Measurements from ENCODE around the gene CLEC2D. TPM values are rescaled to one million over a fixed set of nuclear protein-coding genes. Genes with fewer than 3 reads are reported as not detected.
"Not testable (repeated sequence)": the region's sequence is repeated elsewhere in the genome, so short reads cannot be mapped to it uniquely, and the experiment has no call there.

Gene CLEC2D
- polyA plus RNA-seq (ENCODE audit: insufficient read length in 4 of 4) = 10 to 100 TPM; 10.9 to 21.3 (median 13.9) TPM

GRCh38 chr12:9669534-9669933 is at the start of gene CLEC2D:
TSS of gene CLEC2D (plus strand) at chr12:9669713. CDS start at chr12:9669735, 22 bp downstream.
- no peak for DNase-seq (ENCODE audit: low read depth in 4 of 4, low spot score in 3 of 4)

GRCh38 chr12:9625019-9625418 is 44.5 kb upstream of the CLEC2D start:
- no peak for DNase-seq (ENCODE audit: low read depth in 4 of 4, low spot score in 3 of 4)

- no peak for DNase-seq (ENCODE audit: low read depth in 4 of 4, low spot score in 3 of 4)
Measured at GRCh38 chr12:9626291-9626690, 43.2 kb upstream of the CLEC2D start.

- no peak for DNase-seq (ENCODE audit: low read depth in 4 of 4, low spot score in 3 of 4)
Measured at GRCh38 chr12:9626821-9627220, 42.7 kb upstream of the CLEC2D start.

- no peak for DNase-seq (ENCODE audit: low read depth in 4 of 4, low spot score in 3 of 4)
Measured at GRCh38 chr12:9632766-9633165, 36.7 kb upstream of the CLEC2D start.

- DNase-seq (ENCODE audit: low read depth in 4 of 4, low spot score in 3 of 4) = no peak
Measured at GRCh38 chr12:9634177-9634803, 35.2 kb upstream of the CLEC2D start.

GRCh38 chr12:9634969-9635754 is 34.4 kb upstream of the CLEC2D start:
- no peak for DNase-seq (ENCODE audit: low read depth in 4 of 4, low spot score in 3 of 4)

- DNase-seq (ENCODE audit: low read depth in 4 of 4, low spot score in 3 of 4) = no peak
Measured at GRCh38 chr12:9636150-9636850, 33.2 kb upstream of the CLEC2D start.

- DNase-seq (ENCODE audit: low read depth in 4 of 4, low spot score in 3 of 4) = no peak
Measured at GRCh38 chr12:9636851-9637206, 32.7 kb upstream of the CLEC2D start.

- DNase-seq (ENCODE audit: low read depth in 4 of 4, low spot score in 3 of 4) = no peak
Measured at GRCh38 chr12:9640024-9640423, 29.5 kb upstream of the CLEC2D start.

GRCh38 chr12:9642606-9643265 is 26.8 kb upstream of the CLEC2D start:
- no peak for DNase-seq (ENCODE audit: low read depth in 4 of 4, low spot score in 3 of 4)

GRCh38 chr12:9643266-9643660 is 26.2 kb upstream of the CLEC2D start:
- no peak for DNase-seq (ENCODE audit: low read depth in 4 of 4, low spot score in 3 of 4)

- DNase-seq (ENCODE audit: low read depth in 4 of 4, low spot score in 3 of 4) = not testable (repeated sequence)
Measured at GRCh38 chr12:9644985-9645551, 24.4 kb upstream of the CLEC2D start.

- no peak for DNase-seq (ENCODE audit: low read depth in 4 of 4, low spot score in 3 of 4)
Measured at GRCh38 chr12:9646794-9647781, 22.4 kb upstream of the CLEC2D start.

GRCh38 chr12:9647825-9648700 is 21.4 kb upstream of the CLEC2D start:
- peak; percentile 68 to 81 (median 78) for DNase-seq (ENCODE audit: low read depth in 4 of 4, low spot score in 3 of 4)

GRCh38 chr12:9648701-9649531 is 20.6 kb upstream of the CLEC2D start:
- no peak for DNase-seq (ENCODE audit: low read depth in 4 of 4, low spot score in 3 of 4)

GRCh38 chr12:9649532-9649940 is 20.0 kb upstream of the CLEC2D start:
- no peak for DNase-seq (ENCODE audit: low read depth in 4 of 4, low spot score in 3 of 4)

GRCh38 chr12:9650151-9650576 is 19.3 kb upstream of the CLEC2D start:
- no peak for DNase-seq (ENCODE audit: low read depth in 4 of 4, low spot score in 3 of 4)
